HepG2 (cell line): Measurements from ENCODE around the gene BBIP1.

Experiments used
- BHLHE40 ChIP-seq: IDR thresholded peaks from 2 replicates; pipeline ENCODE4 v1.6.1; 2011; ENCODE audit warnings: low read length, improper control_type of control experiment
- EZH2 ChIP-seq: conservative IDR thresholded peaks from 2 replicates; pipeline ENCODE4 v1.6.1; 2012; ENCODE audit warnings: mild to moderate bottlenecking, low read depth, low read length, moderate library complexity
- NR2F6 ChIP-seq, 2 experiments: IDR thresholded peaks; 2 replicates each; pipeline ENCODE4 v1.6.1; 2016; ENCODE audit warnings: antibody characterized with exemption in 1 of 2, mild to moderate bottlenecking in 1 of 2
- SALL2 ChIP-seq: sonication (generic); formaldehyde crosslinking; IDR thresholded peaks from 2 replicates; pipeline ENCODE4 v1.8.1; 2023; ENCODE audit warnings: mild to moderate bottlenecking, missing genetic modification reagents, inconsistent platforms
- TF ChIP-seq, protein P1 (sequence below): IDR thresholded peaks from 2 replicates; pipeline ENCODE4 v1.6.1; 2016; ENCODE audit warnings: low read depth, missing genetic modification reagents, missing compliant biosample characterization

DNA sequence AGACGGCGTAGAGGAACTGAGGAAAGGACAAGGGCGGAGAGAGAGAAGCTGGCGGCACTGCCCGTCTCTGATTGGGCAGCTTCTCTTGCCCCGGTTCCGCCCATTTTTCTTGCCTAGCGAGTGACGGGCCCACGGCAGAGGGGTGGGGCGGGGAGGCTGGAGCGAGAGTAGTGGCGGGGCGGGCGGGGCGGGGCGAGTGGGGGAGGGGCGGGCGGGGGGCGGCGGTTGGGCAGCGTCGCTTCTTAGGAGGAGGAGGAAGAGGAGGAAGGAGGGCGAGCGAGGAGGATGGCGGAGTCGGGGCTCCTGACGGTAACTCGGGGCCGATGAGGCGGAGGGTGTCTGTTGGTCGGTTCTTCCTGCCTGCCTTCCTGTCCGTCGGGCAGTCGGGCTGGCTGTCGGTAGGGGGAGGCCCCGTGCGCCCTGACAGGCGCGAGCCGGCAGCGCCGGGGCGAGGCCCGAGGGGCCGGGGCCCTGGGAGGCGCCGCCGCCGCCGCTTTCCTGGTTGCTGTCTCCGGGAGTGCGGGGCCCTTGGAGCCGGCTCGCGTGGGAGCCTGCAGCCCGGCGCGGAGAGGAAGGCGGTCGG lies 460 bp upstream of the BBIP1 start, which contains the start of gene SHOC2:
- TF ChIP-seq EZH2 (no peak), NR2F6 (IDR thresholded peaks at IDR 0.05) (no peak), NR2F6 (CRISPR knock-in tag; IDR thresholded peaks at IDR 0.05) (no peak), SALL2 (CRISPR knock-in tag) (no peak), BHLHE40 (no peak)
- TF ChIP-seq, protein P1, sequence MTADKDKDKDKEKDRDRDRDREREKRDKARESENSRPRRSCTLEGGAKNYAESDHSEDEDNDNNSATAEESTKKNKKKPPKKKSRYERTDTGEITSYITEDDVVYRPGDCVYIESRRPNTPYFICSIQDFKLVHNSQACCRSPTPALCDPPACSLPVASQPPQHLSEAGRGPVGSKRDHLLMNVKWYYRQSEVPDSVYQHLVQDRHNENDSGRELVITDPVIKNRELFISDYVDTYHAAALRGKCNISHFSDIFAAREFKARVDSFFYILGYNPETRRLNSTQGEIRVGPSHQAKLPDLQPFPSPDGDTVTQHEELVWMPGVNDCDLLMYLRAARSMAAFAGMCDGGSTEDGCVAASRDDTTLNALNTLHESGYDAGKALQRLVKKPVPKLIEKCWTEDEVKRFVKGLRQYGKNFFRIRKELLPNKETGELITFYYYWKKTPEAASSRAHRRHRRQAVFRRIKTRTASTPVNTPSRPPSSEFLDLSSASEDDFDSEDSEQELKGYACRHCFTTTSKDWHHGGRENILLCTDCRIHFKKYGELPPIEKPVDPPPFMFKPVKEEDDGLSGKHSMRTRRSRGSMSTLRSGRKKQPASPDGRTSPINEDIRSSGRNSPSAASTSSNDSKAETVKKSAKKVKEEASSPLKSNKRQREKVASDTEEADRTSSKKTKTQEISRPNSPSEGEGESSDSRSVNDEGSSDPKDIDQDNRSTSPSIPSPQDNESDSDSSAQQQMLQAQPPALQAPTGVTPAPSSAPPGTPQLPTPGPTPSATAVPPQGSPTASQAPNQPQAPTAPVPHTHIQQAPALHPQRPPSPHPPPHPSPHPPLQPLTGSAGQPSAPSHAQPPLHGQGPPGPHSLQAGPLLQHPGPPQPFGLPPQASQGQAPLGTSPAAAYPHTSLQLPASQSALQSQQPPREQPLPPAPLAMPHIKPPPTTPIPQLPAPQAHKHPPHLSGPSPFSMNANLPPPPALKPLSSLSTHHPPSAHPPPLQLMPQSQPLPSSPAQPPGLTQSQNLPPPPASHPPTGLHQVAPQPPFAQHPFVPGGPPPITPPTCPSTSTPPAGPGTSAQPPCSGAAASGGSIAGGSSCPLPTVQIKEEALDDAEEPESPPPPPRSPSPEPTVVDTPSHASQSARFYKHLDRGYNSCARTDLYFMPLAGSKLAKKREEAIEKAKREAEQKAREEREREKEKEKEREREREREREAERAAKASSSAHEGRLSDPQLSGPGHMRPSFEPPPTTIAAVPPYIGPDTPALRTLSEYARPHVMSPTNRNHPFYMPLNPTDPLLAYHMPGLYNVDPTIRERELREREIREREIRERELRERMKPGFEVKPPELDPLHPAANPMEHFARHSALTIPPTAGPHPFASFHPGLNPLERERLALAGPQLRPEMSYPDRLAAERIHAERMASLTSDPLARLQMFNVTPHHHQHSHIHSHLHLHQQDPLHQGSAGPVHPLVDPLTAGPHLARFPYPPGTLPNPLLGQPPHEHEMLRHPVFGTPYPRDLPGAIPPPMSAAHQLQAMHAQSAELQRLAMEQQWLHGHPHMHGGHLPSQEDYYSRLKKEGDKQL (CRISPR knock-in tag) = no peak
